K562 (cell line): Measurements from ENCODE around the gene MOB1A. TPM values are rescaled to one million over a fixed set of nuclear protein-coding genes. Genes with fewer than 3 reads are reported as not detected.

Experiments
- CBX8 ChIP-seq: fragments of 200-600 bp; sonication (generic); IDR thresholded peaks from 2 replicates; pipeline ENCODE4 v1.6.1; 2012; ENCODE audit warnings: borderline replicate concordance, mixed run types, low read depth, mild to moderate bottlenecking, moderate library complexity, mixed read lengths, low read length, control low read depth, inconsistent platforms; ENCODE audit not compliant: poor library complexity, severe bottlenecking; ENCODE audit errors: extremely low read depth
- FOSL1 ChIP-seq: fragments of 200-800 bp; sonication (Bioruptor generic); conservative IDR thresholded peaks from 2 replicates; pipeline ENCODE4 v1.6.1; 2016; ENCODE audit warnings: missing genetic modification characterization, missing compliant biosample characterization
- FOXP4 ChIP-seq: sonication (generic); formaldehyde crosslinking; IDR thresholded peaks from 2 replicates; pipeline ENCODE4 v1.8.0; 2022; ENCODE audit warnings: mild to moderate bottlenecking, missing genetic modification reagents, borderline replicate concordance
- HCFC1 ChIP-seq: IDR thresholded peaks from 2 replicates; pipeline ENCODE4 v1.6.1; 2012; ENCODE audit warnings: low read depth, low read length, improper control_type of control experiment
- NFIC ChIP-seq: fragments of 450-650 bp; IDR thresholded peaks from 2 replicates; pipeline ENCODE4 v1.6.1; 2017; ENCODE audit warnings: mild to moderate bottlenecking, inconsistent platforms
- NR4A1 ChIP-seq, 2 experiments: fragments of 250-450 bp in 1 of 2; fragments of 450-650 bp in 1 of 2; sonication (Bioruptor Pico) in 1 of 2; IDR thresholded peaks; 2 replicates each; pipeline versions ENCODE4 v1.4.0 to v1.6.1; 2016 to 2020; ENCODE audit warnings: mild to moderate bottlenecking in 2 of 2, missing compliant biosample characterization in 1 of 2, missing genetic modification characterization in 1 of 2, moderate library complexity in 1 of 2
- RBM15 ChIP-seq: fragments of 200-400 bp; formaldehyde crosslinking; IDR thresholded peaks from 2 replicates; pipeline ENCODE4 v1.6.1; 2018; ENCODE audit warnings: mild to moderate bottlenecking, low read length, moderate library complexity; ENCODE audit not compliant: insufficient read depth
- RFX5 ChIP-seq: IDR thresholded peaks from 2 replicates; pipeline ENCODE4 v1.6.1; 2011; ENCODE audit warnings: low read depth, mild to moderate bottlenecking, improper control_type of control experiment, low read length
- RNF2 ChIP-seq: sonication (generic); IDR thresholded peaks from 2 replicates; pipeline ENCODE4 v1.6.1; 2016
- SLC30A9 ChIP-seq: fragments of 250-450 bp; sonication (Bioruptor Pico); IDR thresholded peaks from 2 replicates; pipeline ENCODE4 v1.8.0; 2022; ENCODE audit warnings: mild to moderate bottlenecking, moderate library complexity
- SRSF3 ChIP-seq: fragments of 200-400 bp; formaldehyde crosslinking; IDR thresholded peaks from 2 replicates; pipeline ENCODE4 v1.6.1; 2016; ENCODE audit warnings: mild to moderate bottlenecking, low read length, moderate library complexity; ENCODE audit not compliant: insufficient read depth
- THRAP3 ChIP-seq: fragments of 450-650 bp; IDR thresholded peaks from 2 replicates; pipeline ENCODE4 v1.6.1; 2016; ENCODE audit warnings: mild to moderate bottlenecking, inconsistent platforms, borderline replicate concordance
- YBX1 ChIP-seq: fragments of 450-650 bp; IDR thresholded peaks from 2 replicates; pipeline ENCODE4 v1.7.1; 2016; ENCODE audit warnings: mild to moderate bottlenecking
- ZKSCAN1 ChIP-seq: fragments of 150-350 bp; IDR thresholded peaks from 2 replicates; pipeline ENCODE4 v1.6.1; 2016; ENCODE audit warnings: low read depth, low read length
- polyA plus RNA-seq, 8 experiments: library from polyadenylated mRNA; depleted of rRNA in 4 of 8; stranded (reverse) in 5 of 8; unstranded in 3 of 8; fragments of >200 nt; fragmentation: Nextera tagmentation in 2 of 8; fragmentation: Illumina TruSeq in 1 of 8; extraction: Ambion mirVana in 2 of 8; extraction: Trizol in 1 of 8; gene quantifications; 2 replicates each; pipeline versions ENCODE4 v1.2.1 to v1.2.3, GENCODE V29; 2011 to 2014; ENCODE audit warnings: inconsistent platforms in 1 of 8, missing spikeins in 1 of 8
- total RNA-seq, 7 experiments: library from RNA; depleted of rRNA in 6 of 7; stranded (reverse); fragments of >200 nt in 6 of 7; fragmentation: Illumina TruSeq in 2 of 7; extraction: Trizol in 2 of 7; gene quantifications; 2 replicates each; pipeline versions ENCODE4 v1.2.1 to v1.2.3, GENCODE V29; 2011 to 2021; ENCODE audit warnings: low replicate concordance in 1 of 7
- TF ChIP-seq, protein P1 (sequence below): fragments of 450-650 bp; IDR thresholded peaks from 2 replicates; pipeline ENCODE4 v1.7.1; 2018; ENCODE audit warnings: mild to moderate bottlenecking, low read depth; ENCODE audit not compliant: partially characterized antibody
- TF ChIP-seq, protein P2 (sequence below): fragments of 250-450 bp; sonication (Bioruptor Pico); IDR thresholded peaks from 2 replicates; pipeline ENCODE4 v1.8.0; 2022; ENCODE audit warnings: moderate library complexity, mild to moderate bottlenecking, inconsistent platforms

Gene MOB1A
- total and polyA plus RNA-seq, 9 of the 15 experiments (the other 6 are each of a cell fraction or from before 2014, with no cell fraction given), result 24.8 to 100 (median 60.2) TPM

GRCh38 chr2:74198461-74199274, 20.0 kb upstream of the MOB1A start, which contains the start of gene MTHFD2 (continued):
- TF ChIP-seq, protein P1, sequence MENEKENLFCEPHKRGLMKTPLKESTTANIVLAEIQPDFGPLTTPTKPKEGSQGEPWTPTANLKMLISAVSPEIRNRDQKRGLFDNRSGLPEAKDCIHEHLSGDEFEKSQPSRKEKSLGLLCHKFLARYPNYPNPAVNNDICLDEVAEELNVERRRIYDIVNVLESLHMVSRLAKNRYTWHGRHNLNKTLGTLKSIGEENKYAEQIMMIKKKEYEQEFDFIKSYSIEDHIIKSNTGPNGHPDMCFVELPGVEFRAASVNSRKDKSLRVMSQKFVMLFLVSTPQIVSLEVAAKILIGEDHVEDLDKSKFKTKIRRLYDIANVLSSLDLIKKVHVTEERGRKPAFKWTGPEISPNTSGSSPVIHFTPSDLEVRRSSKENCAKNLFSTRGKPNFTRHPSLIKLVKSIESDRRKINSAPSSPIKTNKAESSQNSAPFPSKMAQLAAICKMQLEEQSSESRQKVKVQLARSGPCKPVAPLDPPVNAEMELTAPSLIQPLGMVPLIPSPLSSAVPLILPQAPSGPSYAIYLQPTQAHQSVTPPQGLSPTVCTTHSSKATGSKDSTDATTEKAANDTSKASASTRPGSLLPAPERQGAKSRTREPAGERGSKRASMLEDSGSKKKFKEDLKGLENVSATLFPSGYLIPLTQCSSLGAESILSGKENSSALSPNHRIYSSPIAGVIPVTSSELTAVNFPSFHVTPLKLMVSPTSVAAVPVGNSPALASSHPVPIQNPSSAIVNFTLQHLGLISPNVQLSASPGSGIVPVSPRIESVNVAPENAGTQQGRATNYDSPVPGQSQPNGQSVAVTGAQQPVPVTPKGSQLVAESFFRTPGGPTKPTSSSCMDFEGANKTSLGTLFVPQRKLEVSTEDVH, result peak; percentile 67
- TF ChIP-seq RFX5 (0 out of 2 replicates have a peak, but pooled peaks have one; percentile 27), CBX8 (no peak), NFIC (peak; percentile 38; the same call in 1 of the 2 replicates), RBM15 (no peak), ZKSCAN1 (peak; percentile 48; the same call in 1 of the 2 replicates), HCFC1 (peak; percentile 61), SLC30A9 (CRISPR knock-in tag) (0 out of 2 replicates have a peak, but pooled peaks have one; percentile 47), THRAP3 (no peak), SRSF3 (peak; percentile 98), RNF2 (peak; percentile 84), YBX1 (no peak), NR4A1 (CRISPR knock-in tag; IDR thresholded peaks at IDR 0.05) (no peak), NR4A1 (tag; IDR thresholded peaks at IDR 0.05) (peak; percentile 44; the same call in 1 of the 2 replicates), FOSL1 (tag) (no peak), FOXP4 (CRISPR knock-in tag) (0 out of 2 replicates have a peak, but pooled peaks have one; percentile 6)
- TF ChIP-seq, protein P2, sequence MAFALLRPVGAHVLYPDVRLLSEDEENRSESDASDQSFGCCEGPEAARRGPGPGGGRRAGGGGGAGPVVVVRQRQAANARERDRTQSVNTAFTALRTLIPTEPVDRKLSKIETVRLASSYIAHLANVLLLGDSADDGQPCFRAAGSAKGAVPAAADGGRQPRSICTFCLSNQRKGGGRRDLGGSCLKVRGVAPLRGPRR (CRISPR knock-in tag), result no peak
